RKO (cell line): Measurements from ENCODE around the gene MAPKAPK2.
"Not testable (repeated sequence)": the region's sequence is repeated elsewhere in the genome, so short reads cannot be mapped to it uniquely, and the experiment has no call there.

Experiments
- DNase-seq: peaks from one replicate; pipeline ENCODE4 v3.0.0-alpha.2; 2016; ENCODE audit warnings: low spot score

The MAPKAPK2 gene

GRCh38 chr1:206744683-206745082, 60.0 kb downstream of the MAPKAPK2 start:
- DNase-seq = no peak

GRCh38 chr1:206745301-206745700, 60.6 kb downstream of the MAPKAPK2 start:
- DNase-seq = no peak

- DNase-seq = no peak
Observed at GRCh38 chr1:206748348-206749030, 63.8 kb downstream of the MAPKAPK2 start.

GRCh38 chr1:206751891-206752290, 67.2 kb downstream of the MAPKAPK2 start:
- no peak for DNase-seq

- no peak for DNase-seq
Observed at GRCh38 chr1:206752481-206752880, 67.8 kb downstream of the MAPKAPK2 start.

- peak; percentile 13 for DNase-seq
Observed at GRCh38 chr1:206753141-206753540, 68.4 kb downstream of the MAPKAPK2 start.

- DNase-seq = no peak
Observed at GRCh38 chr1:206754011-206754410, 69.3 kb downstream of the MAPKAPK2 start.

GRCh38 chr1:206757524-206758266, 73.0 kb downstream of the MAPKAPK2 start:
- no peak for DNase-seq

- DNase-seq = no peak
Observed at GRCh38 chr1:206760590-206760989, 75.9 kb downstream of the MAPKAPK2 start.

- DNase-seq = no peak
Observed at GRCh38 chr1:206761159-206761768, 76.6 kb downstream of the MAPKAPK2 start.

GRCh38 chr1:206762741-206763364, 78.1 kb downstream of the MAPKAPK2 start:
- DNase-seq = not testable (repeated sequence)

GRCh38 chr1:206765771-206766170, 81.1 kb downstream of the MAPKAPK2 start:
- not testable (repeated sequence) for DNase-seq

- no peak for DNase-seq
Observed at GRCh38 chr1:206766251-206766856, 81.6 kb downstream of the MAPKAPK2 start.

GRCh38 chr1:206768472-206769303, 84.0 kb downstream of the MAPKAPK2 start:
- DNase-seq = no peak

GRCh38 chr1:206769304-206769731, 84.6 kb downstream of the MAPKAPK2 start:
- DNase-seq = no peak

GRCh38 chr1:206770531-206771337, 86.0 kb downstream of the MAPKAPK2 start, which contains the start of gene IL19:
TSS of gene IL19 (plus strand) at chr1:206770773. CDS start at chr1:206836663, 65,890 bp downstream.
- DNase-seq = no peak

GRCh38 chr1:206771338-206771692, 86.6 kb downstream of the MAPKAPK2 start:
- no peak for DNase-seq

- no peak for DNase-seq
Observed at GRCh38 chr1:206772243-206772937, 87.7 kb downstream of the MAPKAPK2 start, which contains the start of gene IL10. TSS of gene IL10 (minus strand) at chr1:206772494. CDS start at chr1:206772435, 59 bp downstream.

- DNase-seq = no peak
Observed at GRCh38 chr1:206774093-206774492, 89.4 kb downstream of the MAPKAPK2 start.

- DNase-seq = no peak
Observed at GRCh38 chr1:206776229-206776628, 91.5 kb downstream of the MAPKAPK2 start.
